HEK293T (cell line): ENCODE data around the gene SLC35F3.

ENCODE experiments used
- CTCF ChIA-PET: fragments of 350-600 bp; formaldehyde crosslinking; extraction: SDS; loops from one replicate; lab custom pipeline; 2021; ENCODE audit warnings: antibody characterized with exemption, inconsistent platforms; lab: Yijun Ruan, JAX
- POLR2A ChIA-PET: fragments of 350-600 bp; formaldehyde crosslinking; extraction: SDS; loops from one replicate; lab custom pipeline; 2020; ENCODE audit warnings: antibody characterized with exemption, inconsistent platforms; lab: Yijun Ruan, JAX
- DNase-seq: peaks from one replicate; pipeline ENCODE4 v3.0.0; 2012; ENCODE audit warnings: mixed read lengths; ENCODE audit errors: extremely low spot score
- ARNT ChIP-seq: fragments of 450-650 bp; IDR thresholded peaks from 2 replicates; pipeline ENCODE4 v1.6.1; 2017; ENCODE audit warnings: mild to moderate bottlenecking
- BHLHE40 ChIP-seq: fragments of 450-650 bp; IDR thresholded peaks from 2 replicates; pipeline ENCODE4 v1.6.1; 2016; ENCODE audit warnings: mild to moderate bottlenecking, moderate library complexity, borderline replicate concordance
- CTBP1 ChIP-seq: fragments of 450-650 bp; IDR thresholded peaks from 2 replicates; pipeline ENCODE4 v1.6.1; 2016; ENCODE audit warnings: borderline replicate concordance
- ELF4 ChIP-seq: fragments of 450-650 bp; IDR thresholded peaks from 2 replicates; pipeline ENCODE4 v1.6.1; 2017; ENCODE audit warnings: antibody characterized with exemption
- FOXA1 ChIP-seq: fragments of 450-650 bp; IDR thresholded peaks from 2 replicates; pipeline ENCODE4 v1.6.1; 2016; ENCODE audit warnings: mild to moderate bottlenecking
- FOXK2 ChIP-seq: fragments of 450-650 bp; IDR thresholded peaks from 2 replicates; pipeline ENCODE4 v1.6.1; 2016; ENCODE audit warnings: mild to moderate bottlenecking
- FOXM1 ChIP-seq: fragments of 450-650 bp; IDR thresholded peaks from 2 replicates; pipeline ENCODE4 v1.6.1; 2017; ENCODE audit warnings: mild to moderate bottlenecking, borderline replicate concordance
- HDGF ChIP-seq: fragments of 450-650 bp; IDR thresholded peaks from 2 replicates; pipeline ENCODE4 v1.6.1; 2017; ENCODE audit warnings: antibody characterized with exemption, borderline replicate concordance
- L3MBTL2 ChIP-seq: fragments of 450-650 bp; conservative IDR thresholded peaks from 2 replicates; pipeline ENCODE4 v1.6.1; 2016; ENCODE audit warnings: mild to moderate bottlenecking
- LEF1 ChIP-seq: fragments of 450-650 bp; IDR thresholded peaks from 2 replicates; pipeline ENCODE4 v1.6.1; 2017; ENCODE audit warnings: mild to moderate bottlenecking, borderline replicate concordance
- NFRKB ChIP-seq: fragments of 450-650 bp; IDR thresholded peaks from 2 replicates; pipeline ENCODE4 v1.6.1; 2016; ENCODE audit warnings: mild to moderate bottlenecking, moderate library complexity
- PKNOX1 ChIP-seq: fragments of 450-650 bp; IDR thresholded peaks from 2 replicates; pipeline ENCODE4 v1.6.1; 2016
- SP1 ChIP-seq: fragments of 450-650 bp; IDR thresholded peaks from 2 replicates; pipeline ENCODE4 v1.6.1; 2017
- SUZ12 ChIP-seq: fragments of 450-650 bp; IDR thresholded peaks from 2 replicates; pipeline ENCODE4 v1.6.1; 2016; ENCODE audit warnings: mild to moderate bottlenecking
- TARDBP ChIP-seq: fragments of 450-650 bp; IDR thresholded peaks from 2 replicates; pipeline ENCODE4 v1.6.1; 2016
- ZNF384 ChIP-seq: fragments of 450-650 bp; IDR thresholded peaks from 2 replicates; pipeline ENCODE4 v1.6.1; 2016

Gene SLC35F3

GRCh38 chr1:234197839-234198238, 293.4 kb downstream of the SLC35F3 start:
- DNase-seq: no peak
- CTCF ChIA-PET: no interaction called here
- POLR2A ChIA-PET: no interaction called here
- TF ChIP-seq PKNOX1 (no peak), TARDBP (no peak), HDGF (no peak), ELF4 (no peak), FOXA1 (no peak), BHLHE40 (no peak)

- POLR2A ChIA-PET: no interaction called here
- CTCF ChIA-PET: interaction anchor here (0.6 kb wide), 1 partner anchor 54 kb away, joined by 3 read pairs; no protein-coding TSS in a partner anchor
- no peak for DNase-seq
- TF ChIP-seq L3MBTL2: no peak
- no peak for TF ChIP-seq PKNOX1
- TF ChIP-seq SP1: no peak
- TF ChIP-seq FOXK2: no peak
- TF ChIP-seq TARDBP: no peak
- no peak for TF ChIP-seq NFRKB
- TF ChIP-seq ZNF384: no peak
- no peak for TF ChIP-seq CTBP1
- TF ChIP-seq FOXA1: no peak
- TF ChIP-seq ELF4: no peak
- TF ChIP-seq SUZ12: no peak
These were observed 295.1 kb downstream of the SLC35F3 start for GRCh38 chr1:234199476-234200127.

DNA sequence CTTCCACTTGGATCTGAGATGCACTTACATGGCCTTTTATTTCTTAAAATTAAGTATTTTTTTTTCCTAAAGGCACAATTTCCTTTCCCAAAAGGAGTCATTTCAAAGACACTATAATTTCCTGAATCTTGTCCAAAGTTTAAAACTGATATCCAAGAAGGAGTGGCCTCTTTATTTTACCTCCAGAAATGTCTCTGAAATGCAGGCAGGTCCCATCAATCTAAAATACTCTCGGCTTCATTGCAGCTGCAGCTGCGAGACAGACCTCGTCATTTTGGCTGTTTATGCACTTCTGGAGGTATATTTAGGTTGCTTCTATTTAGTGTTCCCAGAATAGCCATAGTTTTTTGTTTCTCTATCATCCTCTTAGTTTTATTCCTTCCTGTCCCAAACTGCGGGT, 296.1 kb downstream of the SLC35F3 start:
- DNase-seq: no peak
- TF ChIP-seq NFRKB: no peak
- TF ChIP-seq FOXM1: no peak
- no peak for TF ChIP-seq CTBP1
- ChIA-PET CTCF (no interaction called here), POLR2A (no interaction called here)

DNA sequence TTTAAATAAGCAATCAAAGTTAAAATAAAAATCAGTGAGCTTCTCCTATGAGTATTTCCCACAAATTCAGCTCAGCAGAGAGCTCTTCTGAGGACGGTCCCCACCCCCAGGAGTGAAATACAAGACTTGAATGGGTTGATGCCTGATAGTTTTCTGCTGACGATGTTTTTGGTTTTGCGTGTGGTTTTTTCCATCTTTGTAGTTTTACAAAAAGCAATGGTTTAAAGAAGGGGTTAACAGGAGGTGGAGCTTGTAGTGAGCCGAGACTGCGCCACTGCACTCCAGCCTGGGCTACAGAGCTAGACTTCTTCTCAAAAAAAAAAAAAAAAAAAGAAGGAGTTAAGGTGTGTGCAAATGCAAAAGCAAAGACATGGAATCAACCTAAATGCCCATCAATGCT, 297.1 kb downstream of the SLC35F3 start:
- no peak for DNase-seq
- ChIA-PET POLR2A (no interaction called here), CTCF (interaction anchor here (0.7 to 1.4 kb wide), 4 partner anchors 13 to 108 kb away, joined by 3 to 6 read pairs (median 5); no protein-coding TSS in a partner anchor)
- TF ChIP-seq HDGF (no peak), SP1 (no peak), SUZ12 (no peak), ARNT (no peak), FOXM1 (no peak), PKNOX1 (no peak)

DNA sequence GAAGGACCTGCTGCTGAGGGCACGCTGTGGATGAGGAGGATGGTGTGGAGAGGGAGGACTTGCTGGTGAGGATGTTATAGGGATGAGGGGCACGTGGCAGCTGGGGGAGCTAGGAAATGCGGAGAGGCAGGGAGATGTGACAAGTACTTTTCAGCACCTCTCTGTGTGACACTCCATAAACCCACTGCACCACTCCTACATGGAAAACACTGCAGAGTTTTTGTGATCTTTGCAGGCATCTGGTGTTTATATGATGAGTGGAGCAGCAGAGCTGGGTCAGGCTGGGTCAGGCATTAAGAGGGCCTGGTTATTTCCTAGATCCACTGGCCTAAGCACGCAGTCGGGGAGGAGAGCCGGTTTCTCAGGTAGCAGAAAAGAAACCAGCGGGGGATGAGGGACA, 301.5 kb downstream of the SLC35F3 start:
- TF ChIP-seq ELF4: no peak
- TF ChIP-seq PKNOX1: no peak
- TF ChIP-seq NFRKB: no peak
- no peak for TF ChIP-seq HDGF
- TF ChIP-seq ZNF384: no peak
- TF ChIP-seq LEF1: no peak
- TF ChIP-seq TARDBP: no peak
- TF ChIP-seq BHLHE40: no peak
- no peak for TF ChIP-seq ARNT
- TF ChIP-seq CTBP1: no peak
- TF ChIP-seq FOXA1: no peak
- no peak for TF ChIP-seq FOXK2
- no peak for TF ChIP-seq L3MBTL2
- no peak for TF ChIP-seq SP1
- TF ChIP-seq SUZ12: no peak
- no peak for TF ChIP-seq FOXM1
- CTCF ChIA-PET: no interaction called here

DNA sequence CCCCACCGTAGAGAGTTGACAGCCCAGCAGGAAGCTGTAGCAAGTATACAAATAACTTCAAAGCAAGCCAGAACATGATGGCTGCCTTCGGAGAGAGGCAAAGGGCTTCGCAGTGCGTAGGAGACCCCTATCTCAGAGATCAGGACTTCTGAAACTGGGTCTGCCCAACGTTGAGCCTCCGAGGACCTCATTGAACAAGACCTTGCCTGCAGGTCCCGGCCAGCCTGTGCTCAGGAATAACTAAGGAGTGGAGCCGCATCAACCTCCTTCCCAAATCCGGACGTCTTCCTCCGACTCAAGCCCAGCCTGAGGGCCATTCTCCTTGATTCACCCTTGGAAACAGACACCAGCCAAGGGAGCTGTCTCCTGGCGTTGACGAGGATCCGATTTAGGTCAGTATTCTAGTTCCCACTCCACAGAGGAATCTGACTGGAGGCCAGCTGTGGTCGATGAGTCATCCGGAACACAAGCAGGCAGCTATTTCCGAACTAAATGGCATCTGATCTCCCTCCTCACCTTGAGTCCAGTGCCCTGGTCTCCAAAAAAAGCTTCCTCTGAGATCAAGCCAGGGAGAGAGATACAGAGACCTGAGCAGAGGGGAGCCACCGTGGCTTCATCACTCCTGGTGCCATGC, 302.3 kb downstream of the SLC35F3 start:
- CTCF ChIA-PET: no interaction called here
- TF ChIP-seq FOXK2: no peak
- TF ChIP-seq TARDBP: no peak
- no peak for TF ChIP-seq ELF4
- TF ChIP-seq LEF1: no peak
- no peak for TF ChIP-seq L3MBTL2
- TF ChIP-seq SP1: no peak
- no peak for TF ChIP-seq SUZ12
- no peak for TF ChIP-seq FOXA1
- POLR2A ChIA-PET: no interaction called here
- DNase-seq: no peak

More for the DNA sequence above, 301.5 kb downstream of the SLC35F3 start:
- POLR2A ChIA-PET: no interaction called here
- DNase-seq: no peak
